Spleen (tissue), 11 donors: Measurements from ENCODE around the gene PCDHB15. TPM values are rescaled to one million over a fixed set of nuclear protein-coding genes. Genes with fewer than 3 reads are reported as not detected.
"Not testable (repeated sequence)": the region's sequence is repeated elsewhere in the genome, so short reads cannot be mapped to it uniquely, and the experiment has no call there.

Experiments used
- DNase-seq: peaks from one replicate; pipeline ENCODE4 v3.0.0-alpha.2; 2020
- H3K27ac ChIP-seq, 8 donors: fragments of 200-600 bp; sonication (generic) in 7 of 8; 1 replicate in 4 of 8; 2 replicates in 4 of 8; pipeline versions ENCODE4 v1.5.0 to v1.8.0; 2016 to 2021; ENCODE audit warnings: inconsistent platforms in 4 of 8, mild to moderate bottlenecking in 4 of 8, moderate library complexity in 1 of 8
- H3K27me3 ChIP-seq, 7 donors: fragments of 200-600 bp; sonication (generic) in 6 of 7; replicated peaks in 1 of 7; 1 replicate in 4 of 7; 2 replicates in 3 of 7; pipeline versions ENCODE4 v1.5.0 to v1.8.0; 2016 to 2021; ENCODE audit warnings: inconsistent platforms in 3 of 7, mild to moderate bottlenecking in 1 of 7
- H3K36me3 ChIP-seq, 6 donors: fragments of 200-600 bp; sonication (generic) in 5 of 6; 1 replicate in 4 of 6; 2 replicates in 2 of 6; pipeline versions ENCODE4 v1.5.0 to v1.8.0; 2016 to 2021; ENCODE audit warnings: inconsistent platforms in 2 of 6
- H3K4me1 ChIP-seq, 6 donors: fragments of 200-600 bp; sonication (generic) in 5 of 6; 1 replicate in 3 of 6; 2 replicates in 3 of 6; pipeline versions ENCODE4 v1.5.0 to v1.8.0; 2016 to 2021; ENCODE audit warnings: inconsistent platforms in 3 of 6
- H3K4me3 ChIP-seq, 8 donors: fragments of 200-600 bp; sonication (generic) in 7 of 8; 1 replicate in 4 of 8; 2 replicates in 4 of 8; pipeline versions ENCODE4 v1.5.0 to v1.8.0; 2016 to 2021; ENCODE audit warnings: inconsistent platforms in 4 of 8, mild to moderate bottlenecking in 4 of 8, moderate library complexity in 2 of 8
- H3K9me3 ChIP-seq, 8 donors: fragments of 200-600 bp; sonication (generic) in 7 of 8; 1 replicate in 4 of 8; 2 replicates in 4 of 8; pipeline versions ENCODE4 v1.5.0 to v1.8.0; 2016 to 2021; ENCODE audit warnings: inconsistent platforms in 4 of 8
- CTCF ChIP-seq, 11 experiments: fragments of 200-600 bp in 7 of 11; fragments of 450-650 bp in 4 of 11; sonication (generic) in 4 of 11; IDR thresholded peaks in 8 of 11; conservative IDR thresholded peaks in 3 of 11; 1 replicate in 7 of 11; 2 replicates in 4 of 11; pipeline versions ENCODE4 v1.4.0 to v1.8.0; 2016 to 2021; ENCODE audit warnings: antibody characterized with exemption in 11 of 11, inconsistent platforms in 4 of 11, mild to moderate bottlenecking in 1 of 11
- POLR2A ChIP-seq, 3 donors: fragments of 450-650 bp; IDR thresholded peaks; one replicate each; pipeline ENCODE4 v1.5.1; 2017; ENCODE audit warnings: antibody characterized with exemption in 3 of 3, mild to moderate bottlenecking in 1 of 3
- POLR2AphosphoS5 ChIP-seq, 3 donors: sonication (generic); formaldehyde crosslinking; IDR thresholded peaks; one replicate each; pipeline ENCODE4 v1.5.1; 2017; ENCODE audit warnings: antibody characterized with exemption in 3 of 3
- WGBS, 5 donors: extraction: QIAGEN DNeasy Blood & Tissue Kit in 3 of 5; methylation state at CpG; one replicate each; pipeline versions ENCODE4 v1.1.5 to v1.1.7; 2013 to 2018; 5-methylcytosine and 5-hydroxymethylcytosine counted together
- intact Hi-C: fragments of 100-400 bp; cut with DNase I; formaldehyde crosslinking; loops from one replicate; pipeline ENCODE4 v1.15.0; 2023; ENCODE audit warnings: low total_unique reads
- polyA plus RNA-seq, 3 donors: library from polyadenylated mRNA; stranded (reverse); fragments of 200-250 nt; gene quantifications; one replicate each; pipeline ENCODE4 v1.2.1, GENCODE V29; 2013
- total RNA-seq, 7 donors: library from RNA; depleted of rRNA in 3 of 7; stranded (reverse); fragments of >200 nt in 3 of 7; fragmentation: NEBNext Ultra II Directional in 4 of 7; extraction: Animal tissue kit (Norgen Biotek cat#: 25700) in 4 of 7; gene quantifications; one replicate each; pipeline versions ENCODE4 v1.1.0 to v1.2.1, GENCODE V29; 2016 to 2021
- donor health status: healthy with polysubstance abuse.
- donor health status: DM: no; HTN: no; CAD: no; lungs with moderate emphysema.
- donor health status: DM: no; HTN: no; CAD: no.
- donor health status: Bipolar disorder and iron deficiency.
- donor health status: healthy.
- donor health status: DM: no; HTN: no; CAD: no.
- donor health status: DM: yes; HTN: yes; CAD: no.

PCDHB15 gene
- total and polyA plus RNA-seq, 10 donors: 0.42 to 5.6 (median 2.8) TPM

DNA sequence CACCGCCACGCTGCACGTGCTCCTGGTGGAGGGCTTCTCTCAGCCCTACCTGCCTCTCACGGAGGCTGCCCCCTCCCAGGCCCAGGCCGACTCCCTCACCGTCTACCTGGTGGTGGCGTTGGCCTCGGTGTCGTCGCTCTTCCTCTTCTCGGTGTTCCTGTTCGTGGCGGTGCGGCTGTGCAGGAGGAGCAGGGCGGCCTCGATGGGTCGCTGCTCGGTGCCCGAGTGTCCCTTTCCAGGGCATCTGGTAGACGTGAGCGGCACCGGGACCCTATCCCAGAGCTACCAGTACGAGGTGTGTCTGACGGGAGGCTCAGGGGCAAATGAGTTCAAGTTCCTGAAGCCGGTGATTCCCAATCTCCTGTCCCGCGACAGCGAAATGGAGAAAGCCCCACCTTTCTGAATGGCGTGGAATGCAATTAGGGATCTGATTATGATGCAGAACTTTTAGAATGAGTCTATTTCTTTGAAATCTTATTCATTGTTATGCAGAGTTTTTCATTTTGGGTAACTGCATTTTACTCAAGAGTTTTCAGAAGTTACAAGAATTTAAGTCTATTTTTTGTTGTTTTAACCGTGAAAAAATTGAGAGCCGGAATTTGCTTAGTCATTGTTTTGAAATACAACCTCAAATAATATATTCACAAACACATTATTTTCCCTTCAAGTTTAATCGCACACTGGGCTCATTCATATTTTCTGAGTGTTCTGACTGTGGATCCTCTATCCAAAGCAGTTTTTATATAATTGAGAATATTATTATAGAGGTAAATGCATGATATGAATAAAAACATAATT is 8.5 kb upstream of the PCDHB15 start:
- H3K36me3 ChIP-seq: peaks cover 0 to 4% (median 0%) of the 10 kb centered on the region in 6 donors

DNA sequence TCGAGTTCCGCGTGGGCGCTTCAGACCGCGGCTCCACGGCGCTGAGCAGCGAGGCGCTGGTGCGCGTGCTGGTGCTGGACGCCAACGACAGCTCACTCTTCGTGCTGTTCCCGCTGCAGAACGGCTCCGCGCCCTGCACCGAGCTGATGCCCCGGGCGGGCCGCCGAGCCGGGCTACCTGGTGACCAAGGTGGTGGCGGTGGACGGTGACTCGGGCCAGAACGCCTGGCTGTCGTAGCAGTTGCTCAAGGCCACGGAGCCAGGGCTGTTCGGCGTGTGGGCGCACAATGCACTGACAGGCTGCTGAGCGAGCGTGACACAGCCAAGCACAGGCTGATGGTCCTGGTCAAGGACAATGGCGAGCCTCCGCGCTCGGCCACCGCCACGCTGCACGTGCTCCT is 3.7 kb upstream of the PCDHB15 start:
- Histone ChIP-seq H3K27ac (no peak overlapping the region), H3K4me1 (no peaks in the 10 kb centered on the region), H3K9me3 (peaks cover 8 to 100% (median 99%) of the 10 kb centered on the region in 8 donors), H3K4me3 (no peak overlapping the region), H3K27me3 (peaks cover 0 to 78% (median 0%) of the 10 kb centered on the region in 7 donors), H3K36me3 (peaks cover 0 to 2% (median 0%) of the 10 kb centered on the region in 6 donors)
- 23 to 56% (median 32%) methylated on average over 6 to 43 of the region's 43 CpGs for WGBS, 5 donors
- intact Hi-C loops: no loop called here
- TF ChIP-seq POLR2A (IDR thresholded peaks at IDR 0.05) (no peak), CTCF (IDR thresholded peaks at IDR 0.05 in 8 of 11, conservative IDR thresholded peaks at IDR 0.05 in 3 of 11) (no peak), POLR2AphosphoS5 (IDR thresholded peaks at IDR 0.05) (no peak)
- DNase-seq: no peak

More for the DNA sequence above, 8.5 kb upstream of the PCDHB15 start:
- TF ChIP-seq CTCF (IDR thresholded peaks at IDR 0.05 in 8 of 11, conservative IDR thresholded peaks at IDR 0.05 in 3 of 11) (no peak), POLR2A (IDR thresholded peaks at IDR 0.05) (no peak), POLR2AphosphoS5 (IDR thresholded peaks at IDR 0.05) (no peak)
- DNase-seq: no peak
- WGBS, 5 donors: 19 to 34% (median 29%) methylated on average over 25 to 32 of the region's 32 CpGs
- intact Hi-C loops: no loop called here
- H3K27me3 ChIP-seq: peaks cover 0 to 73% (median 6%) of the 10 kb centered on the region in 7 donors
- no peak overlapping the region for H3K27ac ChIP-seq
- H3K4me1 ChIP-seq: no peaks in the 10 kb centered on the region
- H3K4me3 ChIP-seq: peak overlapping the region in 1 of 8 donors; percentile 9
- H3K9me3 ChIP-seq: peaks cover 8 to 100% (median 99%) of the 10 kb centered on the region in 8 donors

- 45 to 61% (median 53%) methylated on average over 20 to 35 of the region's 42 CpGs for WGBS, 5 donors
- intact Hi-C loops, H3K36me3 ChIP-seq, H3K27ac ChIP-seq, H3K4me3 ChIP-seq, DNase-seq, H3K4me1 ChIP-seq: not testable (repeated sequence)
- Histone ChIP-seq H3K27me3 (peaks cover 0 to 30% (median 0%) of the 10 kb centered on the region in 7 donors), H3K9me3 (peaks cover 10 to 100% (median 100%) of the 10 kb centered on the region in 8 donors)
These were observed 1.8 kb downstream of the PCDHB15 start for GRCh38 chr5:141246971-141247370.

DNA sequence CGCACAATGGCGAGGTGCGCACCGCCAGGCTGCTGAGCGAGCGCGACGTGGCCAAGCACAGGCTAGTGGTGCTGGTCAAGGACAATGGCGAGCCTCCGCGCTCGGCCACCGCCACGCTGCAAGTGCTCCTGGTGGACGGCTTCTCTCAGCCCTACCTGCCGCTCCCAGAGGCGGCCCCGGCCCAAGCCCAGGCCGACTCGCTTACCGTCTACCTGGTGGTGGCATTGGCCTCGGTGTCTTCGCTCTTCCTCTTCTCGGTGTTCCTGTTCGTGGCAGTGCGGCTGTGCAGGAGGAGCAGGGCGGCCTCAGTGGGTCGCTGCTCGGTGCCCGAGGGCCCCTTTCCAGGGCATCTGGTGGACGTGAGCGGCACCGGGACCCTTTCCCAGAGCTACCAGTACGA is 2.2 kb downstream of the PCDHB15 start:
- intact Hi-C loops, H3K4me1 ChIP-seq, H3K27ac ChIP-seq, DNase-seq, H3K36me3 ChIP-seq, H3K4me3 ChIP-seq: not testable (repeated sequence)
- 49 to 64% (median 60%) methylated on average over 17 to 34 of the region's 34 CpGs for WGBS, 5 donors
- H3K9me3 ChIP-seq: peaks cover 14 to 100% (median 100%) of the 10 kb centered on the region in 8 donors
- peaks cover 0 to 28% (median 0%) of the 10 kb centered on the region in 7 donors for H3K27me3 ChIP-seq

DNA sequence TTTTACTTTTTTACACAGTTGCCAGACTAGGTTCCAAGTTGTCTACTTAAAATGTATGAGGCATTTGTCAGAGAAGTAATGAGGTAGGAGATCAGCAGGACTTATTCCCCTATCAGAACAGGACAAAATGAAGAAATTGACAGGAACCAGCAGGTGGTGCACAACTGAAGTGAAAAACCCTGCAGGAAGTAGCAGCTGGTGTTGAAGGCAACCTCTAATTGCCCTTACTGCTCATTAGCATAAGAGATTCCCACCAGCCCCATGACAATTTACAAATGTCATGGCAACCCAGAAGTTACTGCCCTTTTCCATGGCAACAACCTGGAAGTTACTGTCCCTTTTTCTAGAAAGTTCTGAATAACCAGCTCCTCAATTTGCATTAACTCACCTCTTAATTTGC is 5.4 kb downstream of the PCDHB15 start:
- H3K4me1 ChIP-seq: no peaks in the 10 kb centered on the region
- H3K27me3 ChIP-seq: peaks cover 0 to 6% (median 0%) of the 10 kb centered on the region in 7 donors
- DNase-seq: no peak
- intact Hi-C loops: no loop called here
- H3K36me3 ChIP-seq: peaks cover 0 to 3% (median 0%) of the 10 kb centered on the region in 6 donors
- H3K27ac ChIP-seq: no peak overlapping the region
- H3K4me3 ChIP-seq: no peak overlapping the region
- H3K9me3 ChIP-seq: peaks cover 32 to 100% (median 100%) of the 10 kb centered on the region in 8 donors
- no peak for TF ChIP-seq CTCF (IDR thresholded peaks at IDR 0.05 in 8 of 11, conservative IDR thresholded peaks at IDR 0.05 in 3 of 11)
- no peak for TF ChIP-seq POLR2AphosphoS5 (IDR thresholded peaks at IDR 0.05)
- no peak for TF ChIP-seq POLR2A (IDR thresholded peaks at IDR 0.05)
